GM23338 (cell line): ENCODE results near the gene LRFN4. TPM values are rescaled to one million over a fixed set of nuclear protein-coding genes. Genes with fewer than 3 reads are reported as not detected.

Source experiments
- ATAC-seq: fragments of 200-7000 bp; cut with Tn5 transposase; 3 replicates; pipeline ENCODE4 v1.9.1; 2020
- DNase-seq: peaks from one replicate; pipeline ENCODE4 v3.0.0-alpha.2; 2015; ENCODE audit warnings: low spot score
- H2AFZ ChIP-seq: fragments of 200-600 bp; sonication (generic); 2 replicates; pipeline ENCODE4 v1.8.0; 2016; ENCODE audit warnings: antibody characterized with exemption, mild to moderate bottlenecking, moderate library complexity
- H3F3A ChIP-seq: fragments of 200-600 bp; sonication (generic); replicated peaks from 2 replicates; pipeline ENCODE4 v1.8.0; 2017; ENCODE audit warnings: antibody characterized with exemption, mixed run types, low read depth
- H3K27ac ChIP-seq: fragments of 200-600 bp; sonication (generic); 2 replicates; pipeline ENCODE4 v1.6.1; 2016; ENCODE audit warnings: low read depth
- H3K27me3 ChIP-seq: fragments of 200-600 bp; sonication (generic); 2 replicates; pipeline ENCODE4 v1.8.0; 2016; ENCODE audit warnings: mild to moderate bottlenecking, mixed run types, moderate library complexity; ENCODE audit not compliant: insufficient read depth
- H3K36me3 ChIP-seq: fragments of 200-600 bp; sonication (generic); 2 replicates; pipeline ENCODE4 v1.8.0; 2016; ENCODE audit warnings: mild to moderate bottlenecking; ENCODE audit not compliant: insufficient read depth
- H3K4me1 ChIP-seq: fragments of 200-600 bp; sonication (generic); 2 replicates; pipeline ENCODE4 v1.8.0; 2016; ENCODE audit warnings: mild to moderate bottlenecking, moderate library complexity; ENCODE audit not compliant: insufficient read depth
- H3K4me2 ChIP-seq: fragments of 200-600 bp; sonication (generic); 2 replicates; pipeline ENCODE4 v1.7.1; 2017; ENCODE audit warnings: mixed run types
- H3K4me3 ChIP-seq: fragments of 200-600 bp; sonication (generic); 2 replicates; pipeline ENCODE4 v1.6.1; 2016; ENCODE audit warnings: mixed run types
- H3K79me2 ChIP-seq: fragments of 200-600 bp; sonication (generic); replicated peaks from 2 replicates; pipeline ENCODE4 v1.8.0; 2017; ENCODE audit warnings: mild to moderate bottlenecking; ENCODE audit not compliant: insufficient read depth
- H3K9me2 ChIP-seq: fragments of 200-600 bp; sonication (generic); 2 replicates; pipeline ENCODE4 v1.8.0; 2017; ENCODE audit not compliant: insufficient read depth
- H4K20me1 ChIP-seq: fragments of 200-600 bp; sonication (generic); replicated peaks from 2 replicates; pipeline ENCODE4 v1.8.0; 2017; ENCODE audit warnings: mild to moderate bottlenecking; ENCODE audit not compliant: insufficient read depth
- H3K27ac Mint-ChIP-seq: 2 replicates; pipeline ENCODE4 v1.8.0; 2020; ENCODE audit warnings: inconsistent platforms, mild to moderate bottlenecking, moderate library complexity, mixed read lengths
- H3K27me3 Mint-ChIP-seq: 3 replicates; pipeline ENCODE4 v1.8.0; 2022; ENCODE audit warnings: low read depth, mild to moderate bottlenecking, moderate library complexity, mixed read lengths, inconsistent platforms; ENCODE audit not compliant: insufficient read depth, poor library complexity
- H3K36me3 Mint-ChIP-seq: 3 replicates; pipeline ENCODE4 v1.8.0; 2021; ENCODE audit warnings: low read depth, mild to moderate bottlenecking, inconsistent platforms, moderate library complexity, mixed read lengths
- H3K4me1 Mint-ChIP-seq: 3 replicates; pipeline ENCODE4 v1.8.0; 2020; ENCODE audit warnings: mild to moderate bottlenecking, inconsistent platforms, mixed read lengths
- H3K4me3 Mint-ChIP-seq: 3 replicates; pipeline ENCODE4 v1.8.0; 2021; ENCODE audit warnings: moderate library complexity, mild to moderate bottlenecking, inconsistent platforms, mixed read lengths
- H3K9me3 Mint-ChIP-seq: 3 replicates; pipeline ENCODE4 v1.8.0; 2020; ENCODE audit warnings: moderate library complexity, mild to moderate bottlenecking, inconsistent platforms, mixed read lengths
- CREB1 ChIP-seq: fragments of 250-450 bp; sonication (Bioruptor Pico); IDR thresholded peaks from 2 replicates; pipeline ENCODE4 v1.5.0; 2020; ENCODE audit warnings: low read depth, mild to moderate bottlenecking, moderate library complexity
- EZH2 ChIP-seq: fragments of 200-600 bp; sonication (generic); IDR thresholded peaks from one replicate; pipeline ENCODE4 v1.8.0; 2017; ENCODE audit warnings: antibody characterized with exemption, mild to moderate bottlenecking, low read depth; ENCODE audit not compliant: unreplicated experiment
- EZH2phosphoT487 ChIP-seq: fragments of 200-600 bp; sonication (generic); IDR thresholded peaks from one replicate; pipeline ENCODE4 v1.8.1; 2018; ENCODE audit warnings: antibody characterized with exemption; ENCODE audit not compliant: unreplicated experiment
- JUNB ChIP-seq: IDR thresholded peaks from one replicate; pipeline ENCODE4 v1.6.1; 2016; ENCODE audit warnings: antibody characterized with exemption; ENCODE audit not compliant: unreplicated experiment
- NANOG ChIP-seq: IDR thresholded peaks from 2 replicates; pipeline ENCODE4 v1.6.1; 2016; ENCODE audit warnings: antibody characterized with exemption, borderline replicate concordance
- POLR2AphosphoS5 ChIP-seq: IDR thresholded peaks from 2 replicates; pipeline ENCODE4 v1.6.1; 2016; ENCODE audit warnings: antibody characterized with exemption, low read depth
- STAT1 ChIP-seq: IDR thresholded peaks from one replicate; pipeline ENCODE4 v1.6.1; 2016; ENCODE audit warnings: antibody characterized with exemption; ENCODE audit not compliant: unreplicated experiment
- ZNF114 ChIP-seq: fragments of 250-450 bp; sonication (Bioruptor Pico); IDR thresholded peaks from 2 replicates; pipeline ENCODE4 v1.5.0; 2020; ENCODE audit warnings: mild to moderate bottlenecking, moderate library complexity
- ZNF331 ChIP-seq: fragments of 250-450 bp; sonication (Bioruptor Pico); IDR thresholded peaks from 2 replicates; pipeline ENCODE4 v1.5.0; 2020; ENCODE audit warnings: low read depth, mild to moderate bottlenecking, moderate library complexity
- ZNF462 ChIP-seq: fragments of 250-450 bp; sonication (Bioruptor Pico); IDR thresholded peaks from 2 replicates; pipeline ENCODE4 v1.5.0; 2020; ENCODE audit warnings: mild to moderate bottlenecking, moderate library complexity
- polyA plus RNA-seq: library from polyadenylated mRNA; unstranded; fragments of >200 nt; fragmentation: Nextera tagmentation; extraction: Ambion mirVana; gene quantifications from 2 replicates; pipeline ENCODE4 v1.2.1, GENCODE V29; 2016
- total RNA-seq: library from RNA; depleted of rRNA; stranded (reverse); fragments of >200 nt; shearing (Covaris generic); gene quantifications from 2 replicates; pipeline ENCODE4 v1.2.3, GENCODE V29; 2014
- TF ChIP-seq, protein P1 (sequence below): IDR thresholded peaks from one replicate; pipeline ENCODE4 v1.6.1; 2018; ENCODE audit warnings: antibody characterized with exemption; ENCODE audit not compliant: unreplicated experiment
- TF ChIP-seq, protein P2 (sequence below), 2 experiments: fragments of 200-600 bp in 1 of 2; sonication (generic) in 1 of 2; conservative IDR thresholded peaks; 2 replicates each; pipeline versions ENCODE4 v1.5.1 to v1.6.1; 2016 to 2017; ENCODE audit warnings: antibody characterized with exemption in 2 of 2, low read depth in 2 of 2, mild to moderate bottlenecking in 2 of 2, moderate library complexity in 1 of 2
- TF ChIP-seq, protein P3 (sequence below): IDR thresholded peaks from 2 replicates; pipeline ENCODE4 v1.6.1; 2016; ENCODE audit warnings: antibody characterized with exemption

The LRFN4 gene
- total and polyA plus RNA-seq, 2 experiments from 2014 or later: 9.8 to 63.5 TPM

GRCh38 chr11:66870616-66871520, 14.0 kb downstream of the LRFN4 start:
- no peak overlapping the region for H3K4me2 ChIP-seq
- no peaks in the 10 kb centered on the region for H4K20me1 ChIP-seq
- H3K79me2 ChIP-seq: no peaks in the 10 kb centered on the region
- DNase-seq (no peak), ATAC-seq (no peak)
- H3K27ac ChIP-seq: no peak overlapping the region
- H3K4me1 ChIP-seq: no peaks in the 10 kb centered on the region
- H3K4me3 ChIP-seq: no peak overlapping the region
- no peak overlapping the region for H3K4me3 Mint-ChIP-seq
- no peaks in the 10 kb centered on the region for H3F3A ChIP-seq
- peaks cover 3% of the 10 kb centered on the region; the same call in 1 of the 3 replicates for H3K36me3 Mint-ChIP-seq
- TF ChIP-seq ZNF331 (CRISPR knock-in tag) (no peak), ZNF462 (CRISPR knock-in tag) (no peak), EZH2phosphoT487 (no peak), ZNF114 (no peak), JUNB (no peak), EZH2 (no peak), STAT1 (no peak), CREB1 (CRISPR knock-in tag) (no peak), NANOG (no peak), POLR2AphosphoS5 (no peak)
- TF ChIP-seq, protein P1, sequence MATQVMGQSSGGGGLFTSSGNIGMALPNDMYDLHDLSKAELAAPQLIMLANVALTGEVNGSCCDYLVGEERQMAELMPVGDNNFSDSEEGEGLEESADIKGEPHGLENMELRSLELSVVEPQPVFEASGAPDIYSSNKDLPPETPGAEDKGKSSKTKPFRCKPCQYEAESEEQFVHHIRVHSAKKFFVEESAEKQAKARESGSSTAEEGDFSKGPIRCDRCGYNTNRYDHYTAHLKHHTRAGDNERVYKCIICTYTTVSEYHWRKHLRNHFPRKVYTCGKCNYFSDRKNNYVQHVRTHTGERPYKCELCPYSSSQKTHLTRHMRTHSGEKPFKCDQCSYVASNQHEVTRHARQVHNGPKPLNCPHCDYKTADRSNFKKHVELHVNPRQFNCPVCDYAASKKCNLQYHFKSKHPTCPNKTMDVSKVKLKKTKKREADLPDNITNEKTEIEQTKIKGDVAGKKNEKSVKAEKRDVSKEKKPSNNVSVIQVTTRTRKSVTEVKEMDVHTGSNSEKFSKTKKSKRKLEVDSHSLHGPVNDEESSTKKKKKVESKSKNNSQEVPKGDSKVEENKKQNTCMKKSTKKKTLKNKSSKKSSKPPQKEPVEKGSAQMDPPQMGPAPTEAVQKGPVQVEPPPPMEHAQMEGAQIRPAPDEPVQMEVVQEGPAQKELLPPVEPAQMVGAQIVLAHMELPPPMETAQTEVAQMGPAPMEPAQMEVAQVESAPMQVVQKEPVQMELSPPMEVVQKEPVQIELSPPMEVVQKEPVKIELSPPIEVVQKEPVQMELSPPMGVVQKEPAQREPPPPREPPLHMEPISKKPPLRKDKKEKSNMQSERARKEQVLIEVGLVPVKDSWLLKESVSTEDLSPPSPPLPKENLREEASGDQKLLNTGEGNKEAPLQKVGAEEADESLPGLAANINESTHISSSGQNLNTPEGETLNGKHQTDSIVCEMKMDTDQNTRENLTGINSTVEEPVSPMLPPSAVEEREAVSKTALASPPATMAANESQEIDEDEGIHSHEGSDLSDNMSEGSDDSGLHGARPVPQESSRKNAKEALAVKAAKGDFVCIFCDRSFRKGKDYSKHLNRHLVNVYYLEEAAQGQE: no peak
- TF ChIP-seq, protein P2, sequence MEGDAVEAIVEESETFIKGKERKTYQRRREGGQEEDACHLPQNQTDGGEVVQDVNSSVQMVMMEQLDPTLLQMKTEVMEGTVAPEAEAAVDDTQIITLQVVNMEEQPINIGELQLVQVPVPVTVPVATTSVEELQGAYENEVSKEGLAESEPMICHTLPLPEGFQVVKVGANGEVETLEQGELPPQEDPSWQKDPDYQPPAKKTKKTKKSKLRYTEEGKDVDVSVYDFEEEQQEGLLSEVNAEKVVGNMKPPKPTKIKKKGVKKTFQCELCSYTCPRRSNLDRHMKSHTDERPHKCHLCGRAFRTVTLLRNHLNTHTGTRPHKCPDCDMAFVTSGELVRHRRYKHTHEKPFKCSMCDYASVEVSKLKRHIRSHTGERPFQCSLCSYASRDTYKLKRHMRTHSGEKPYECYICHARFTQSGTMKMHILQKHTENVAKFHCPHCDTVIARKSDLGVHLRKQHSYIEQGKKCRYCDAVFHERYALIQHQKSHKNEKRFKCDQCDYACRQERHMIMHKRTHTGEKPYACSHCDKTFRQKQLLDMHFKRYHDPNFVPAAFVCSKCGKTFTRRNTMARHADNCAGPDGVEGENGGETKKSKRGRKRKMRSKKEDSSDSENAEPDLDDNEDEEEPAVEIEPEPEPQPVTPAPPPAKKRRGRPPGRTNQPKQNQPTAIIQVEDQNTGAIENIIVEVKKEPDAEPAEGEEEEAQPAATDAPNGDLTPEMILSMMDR (conservative IDR thresholded peaks at IDR 0.05; ENCODE audit: low read depth in 2 of 2): no peak
- TF ChIP-seq, protein P3, sequence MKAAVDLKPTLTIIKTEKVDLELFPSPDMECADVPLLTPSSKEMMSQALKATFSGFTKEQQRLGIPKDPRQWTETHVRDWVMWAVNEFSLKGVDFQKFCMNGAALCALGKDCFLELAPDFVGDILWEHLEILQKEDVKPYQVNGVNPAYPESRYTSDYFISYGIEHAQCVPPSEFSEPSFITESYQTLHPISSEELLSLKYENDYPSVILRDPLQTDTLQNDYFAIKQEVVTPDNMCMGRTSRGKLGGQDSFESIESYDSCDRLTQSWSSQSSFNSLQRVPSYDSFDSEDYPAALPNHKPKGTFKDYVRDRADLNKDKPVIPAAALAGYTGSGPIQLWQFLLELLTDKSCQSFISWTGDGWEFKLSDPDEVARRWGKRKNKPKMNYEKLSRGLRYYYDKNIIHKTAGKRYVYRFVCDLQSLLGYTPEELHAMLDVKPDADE: no peak
- H3K27me3 ChIP-seq: no peaks in the 10 kb centered on the region
- no peak overlapping the region for H2AFZ ChIP-seq
- H3K4me1 Mint-ChIP-seq: peaks cover 14% of the 10 kb centered on the region
- H3K27me3 Mint-ChIP-seq: peaks cover 15% of the 10 kb centered on the region
- no peaks in the 10 kb centered on the region for H3K36me3 ChIP-seq
- H3K27ac Mint-ChIP-seq: no peak overlapping the region
- H3K9me2 ChIP-seq: no peaks in the 10 kb centered on the region
- H3K9me3 Mint-ChIP-seq: no peaks in the 10 kb centered on the region; the same call in 2 of the 3 replicates
